Endothelial cell of umbilical vein (primary cell): ENCODE measurements around the gene NSDHL. TPM values are rescaled to one million over a fixed set of nuclear protein-coding genes. Genes with fewer than 3 reads are reported as not detected.

Experiments
- BruUV-seq: library from RNA; stranded (reverse); fragments of 400-500 nt; replicated peaks from 2 replicates; lab custom pipeline; 2021; lab: Mats Ljungman, UMichigan
- CTCF ChIA-PET: fragments of 300-600, 350-600 bp; sonication (Branson Sonifier 250); formaldehyde crosslinking; loops from one replicate; lab custom pipeline; 2021; ENCODE audit warnings: antibody characterized with exemption, inconsistent platforms; lab: Charles Lee
- POLR2A ChIA-PET: fragments of 300-600, 350-600 bp; sonication (Branson Sonifier 250); formaldehyde crosslinking; loops from one replicate; lab custom pipeline; 2021; ENCODE audit warnings: antibody characterized with exemption, inconsistent platforms; lab: Charles Lee
- DNase-seq: peaks from one replicate; pipeline ENCODE4 v3.0.0-alpha.2; 2011; ENCODE audit warnings: low read depth, low spot score
- FAIRE-seq: peaks from 2 replicates; lab custom pipeline; 2011; peaks lifted over from hg19 to GRCh38; lab: Jason Lieb, UNC
- H2AFZ ChIP-seq: 2 replicates; pipeline ENCODE4 v1.6.0; 2012; ENCODE audit warnings: low read depth, low read length, control low read depth, inconsistent platforms
- H3K27ac ChIP-seq: 2 replicates; pipeline ENCODE4 v1.5.1; 2011; ENCODE audit warnings: low read depth, mild to moderate bottlenecking, control low read depth, low read length, moderate library complexity; ENCODE audit not compliant: insufficient read depth
- H3K27me3 ChIP-seq, 2 experiments: 2 replicates each; pipeline versions ENCODE4 v1.6.0 to v1.6.1; 2011; ENCODE audit warnings: low read length in 2 of 2, mixed read lengths in 1 of 2; ENCODE audit not compliant: control insufficient read depth in 2 of 2, insufficient read depth in 2 of 2
- H3K36me3 ChIP-seq, 2 experiments: 2 replicates in 1 of 2; 3 replicates in 1 of 2; pipeline ENCODE4 v1.5.1; 2011; ENCODE audit warnings: low read length in 2 of 2, mild to moderate bottlenecking in 1 of 2, moderate library complexity in 1 of 2; ENCODE audit not compliant: control insufficient read depth in 2 of 2, insufficient read depth in 2 of 2; ENCODE audit errors: extremely low read depth in 1 of 2
- H3K4me1 ChIP-seq: 3 replicates; pipeline ENCODE4 v1.5.1; 2011; ENCODE audit warnings: mild to moderate bottlenecking, low read length; ENCODE audit not compliant: control insufficient read depth, insufficient read depth; ENCODE audit errors: extremely low read depth
- H3K4me2 ChIP-seq: 2 replicates; pipeline ENCODE4 v1.6.1; 2011; ENCODE audit warnings: low read length, control low read depth, mixed read lengths; ENCODE audit not compliant: insufficient read depth
- H3K4me3 ChIP-seq, 3 experiments: fragments of 200-600 bp in 1 of 3; sonication (generic), shearing (Covaris generic) in 1 of 3; replicated peaks in 1 of 3; 2 replicates each; pipeline ENCODE4 v1.5.1; 2011 to 2016; ENCODE audit warnings: control low read depth in 3 of 3, low read length in 3 of 3, mild to moderate bottlenecking in 2 of 3, inconsistent platforms in 1 of 3, low read depth in 1 of 3, moderate library complexity in 1 of 3; ENCODE audit not compliant: insufficient read depth in 1 of 3
- H3K79me2 ChIP-seq: 2 replicates; pipeline ENCODE4 v1.6.0; 2012; ENCODE audit warnings: low read length, inconsistent platforms; ENCODE audit not compliant: control insufficient read depth, insufficient read depth
- H3K9ac ChIP-seq: replicated peaks from 2 replicates; pipeline ENCODE3; 2011; ENCODE audit warnings: low read length, control low read depth; ENCODE audit not compliant: insufficient read depth; ENCODE audit errors: extremely low read depth
- H3K9me1 ChIP-seq: replicated peaks from 3 replicates; pipeline ENCODE4 v1.6.0; 2011; ENCODE audit warnings: mild to moderate bottlenecking, low read length; ENCODE audit not compliant: control insufficient read depth, insufficient read depth; ENCODE audit errors: extremely low read depth
- H3K9me3 ChIP-seq: replicated peaks from 2 replicates; pipeline ENCODE4 v1.5.1; 2012; ENCODE audit warnings: low read length, inconsistent platforms; ENCODE audit not compliant: control insufficient read depth, insufficient read depth
- H4K20me1 ChIP-seq: replicated peaks from 2 replicates; pipeline ENCODE3; 2011; ENCODE audit warnings: mild to moderate bottlenecking, low read length; ENCODE audit not compliant: control insufficient read depth, insufficient read depth; ENCODE audit errors: extremely low read depth
- CTCF ChIP-seq, 2 donors: IDR thresholded peaks; 1 replicate in 1 of 2; 2 replicates in 1 of 2; pipeline ENCODE4 v1.5.1; 2011; ENCODE audit warnings: low read length in 2 of 2, mild to moderate bottlenecking in 2 of 2, moderate library complexity in 2 of 2, control low read depth in 1 of 2, inconsistent platforms in 1 of 2, low read depth in 1 of 2; ENCODE audit not compliant: insufficient read depth in 1 of 2; ENCODE audit errors: extremely low read depth in 1 of 2
- EZH2 ChIP-seq: IDR thresholded peaks from 2 replicates; pipeline ENCODE4 v1.6.1; 2012; ENCODE audit warnings: borderline replicate concordance, low read depth, mild to moderate bottlenecking, moderate library complexity, low read length, inconsistent platforms; ENCODE audit not compliant: severe bottlenecking
- FOS ChIP-seq: IDR thresholded peaks from 2 replicates; pipeline ENCODE4 v1.6.1; 2011; ENCODE audit warnings: mild to moderate bottlenecking, low read length, moderate library complexity, borderline replicate concordance; ENCODE audit not compliant: insufficient read depth
- GATA2 ChIP-seq: IDR thresholded peaks from 2 replicates; pipeline ENCODE4 v1.7.0; 2011; ENCODE audit warnings: low read depth, mild to moderate bottlenecking, moderate library complexity, mixed read lengths, low read length; ENCODE audit not compliant: insufficient read length, insufficient read depth
- JUN ChIP-seq: IDR thresholded peaks from 2 replicates; pipeline ENCODE4 v1.6.1; 2011; ENCODE audit warnings: borderline replicate concordance, low read depth; ENCODE audit not compliant: insufficient read length, insufficient read depth
- MAX ChIP-seq: IDR thresholded peaks from 2 replicates; pipeline ENCODE4 v1.6.1; 2011; ENCODE audit not compliant: insufficient read depth, insufficient read length
- MYC ChIP-seq: IDR thresholded peaks from one replicate; pipeline ENCODE4 v1.6.1; 2011; ENCODE audit warnings: mild to moderate bottlenecking, low read depth, low read length
- POLR2A ChIP-seq: IDR thresholded peaks from 2 replicates; pipeline ENCODE4 v1.6.1; 2012; ENCODE audit warnings: low read depth, mild to moderate bottlenecking, control low read depth, low read length
- POLR2AphosphoS5 ChIP-seq: IDR thresholded peaks from 2 replicates; pipeline ENCODE4 v1.6.1; 2012; ENCODE audit warnings: low read depth, mild to moderate bottlenecking, control low read depth, low read length, moderate library complexity; ENCODE audit not compliant: insufficient read depth
- dilution Hi-C: fragments of 300-500 bp; cut with MboI; formaldehyde crosslinking; loops from one replicate; pipeline ENCODE4 v1.15.0; 2019; ENCODE audit warnings: low sequenced_read_pairs; ENCODE audit not compliant: extremely low pct_ligation_motif_present
- intact Hi-C: fragments of 100-400 bp; cut with micrococcal nuclease; formaldehyde crosslinking; loops from one replicate; pipeline ENCODE4 v1.10.0; 2022
- polyA plus RNA-seq, 4 experiments: library from polyadenylated mRNA; depleted of rRNA in 3 of 4; stranded (reverse) in 3 of 4; unstranded in 1 of 4; fragments of >200 nt; gene quantifications; 2 replicates each; pipeline versions ENCODE4 v1.2.1 to v1.2.3, GENCODE V29; 2011 to 2012; ENCODE audit warnings: missing spikeins in 1 of 4
- total RNA-seq: library from RNA; stranded (reverse); gene quantifications from 2 replicates; pipeline ENCODE4 v1.2.3, GENCODE V29; 2021

NSDHL gene
- total and polyA plus RNA-seq, 2 donors (not counting 3 experiments of a cell fraction or from before 2014, with no cell fraction given), result 40.0 to 43.7 TPM

GRCh38 chrX:152895724-152896420 is 65.0 kb downstream of the NSDHL start:
- intact Hi-C loops, result loop anchor here (2.0 kb wide), 1 partner anchor 65 kb away; the partner anchor contains the start of genes CETN2 and NSDHL
- peak; percentile 68 for FAIRE-seq
- POLR2A ChIA-PET, result no interaction called here

More at GRCh38 chrX:152895724-152896420, 65.0 kb downstream of the NSDHL start:
- Histone ChIP-seq H3K9me3 (no peaks in the 10 kb centered on the region), H3K4me3 (no peak overlapping the region), H4K20me1 (no peaks in the 10 kb centered on the region), H2AFZ (no peak overlapping the region), H3K9me1 (no peaks in the 10 kb centered on the region), H3K36me3 (no peaks in the 10 kb centered on the region), H3K79me2 (peaks cover 15% of the 10 kb centered on the region), H3K9ac (no peak overlapping the region), H3K4me2 (no peak overlapping the region), H3K27me3 (no peaks in the 10 kb centered on the region), H3K27ac (peak overlapping the region; percentile 39), H3K4me1 (peaks cover 21% of the 10 kb centered on the region)
- DNase-seq, result peak; percentile 1
- CTCF ChIA-PET, result no interaction called here
- BruUV-seq, result no TSS peak
- TF ChIP-seq FOS (no peak), POLR2AphosphoS5 (no peak), EZH2 (no peak), JUN (no peak), CTCF (IDR thresholded peaks at IDR 0.05; ENCODE audit: extremely low read depth in 1 of 2, insufficient read depth in 1 of 2, low read depth in 1 of 2, low read length in 2 of 2) (no peak), GATA2 (no peak), MYC (no peak), MAX (no peak), POLR2A (no peak)
- dilution Hi-C loops, result no loop called here
